Stimulated activated CD4-positive, alpha-beta T cell treated with anti-CD3 and anti-CD28 coated beads, Interleukin-1b, Interleukin-23, amount 100 ng/mL, for 1 hour (primary cell): ENCODE data around the gene KAZN.
A peak's percentile ranks its signal among the peaks of the same experiment; 100 is the strongest.

Source experiments
- DNase-seq, 2 donors: peaks; one replicate each; pipeline ENCODE4 v3.0.0-alpha.2; 2020; ENCODE audit warnings: low read depth in 2 of 2

The KAZN gene

GRCh38 chr1:15089258-15089992 lies 490.9 kb downstream of the KAZN start:
- no peak for DNase-seq

GRCh38 chr1:15090373-15090772 lies 491.9 kb downstream of the KAZN start:
- no peak for DNase-seq

GRCh38 chr1:15094056-15094455 lies 495.6 kb downstream of the KAZN start:
- DNase-seq, result no peak

- no peak for DNase-seq
Measured at GRCh38 chr1:15094719-15095495, 496.4 kb downstream of the KAZN start.

GRCh38 chr1:15095496-15095875 lies 497.0 kb downstream of the KAZN start:
- no peak for DNase-seq

GRCh38 chr1:15096293-15096692 lies 497.8 kb downstream of the KAZN start:
- DNase-seq, result no peak

GRCh38 chr1:15098176-15099125 lies 500.0 kb downstream of the KAZN start:
- no peak for DNase-seq

- DNase-seq, result no peak
Measured at GRCh38 chr1:15099441-15100120, 501.1 kb downstream of the KAZN start.

GRCh38 chr1:15100121-15100879 lies 501.8 kb downstream of the KAZN start:
- DNase-seq, result peak in 1 of 2 donors; percentile 8

- no peak for DNase-seq
Measured at GRCh38 chr1:15100880-15101760, 502.6 kb downstream of the KAZN start.

- DNase-seq, result no peak
Measured at GRCh38 chr1:15101801-15102200, 503.3 kb downstream of the KAZN start.

- DNase-seq, result no peak
Measured at GRCh38 chr1:15102646-15103045, 504.2 kb downstream of the KAZN start.

- no peak for DNase-seq
Measured at GRCh38 chr1:15103211-15103610, 504.7 kb downstream of the KAZN start.

- DNase-seq, result no peak
Measured at GRCh38 chr1:15103906-15104305, 505.4 kb downstream of the KAZN start.

- no peak for DNase-seq
Measured at GRCh38 chr1:15104768-15105167, 506.3 kb downstream of the KAZN start.

- DNase-seq, result no peak
Measured at GRCh38 chr1:15106608-15107007, 508.1 kb downstream of the KAZN start.

GRCh38 chr1:15107058-15107687 lies 508.7 kb downstream of the KAZN start:
- DNase-seq, result no peak

- no peak for DNase-seq
Measured at GRCh38 chr1:15107911-15108310, 509.4 kb downstream of the KAZN start.

- no peak for DNase-seq
Measured at GRCh38 chr1:15110128-15110866, 511.8 kb downstream of the KAZN start.
